ENCODE measurements around the gene PABPC1L. TPM values are rescaled to one million over a fixed set of nuclear protein-coding genes. Genes with fewer than 3 reads are reported as not detected.

The PABPC1L gene
- total RNA-seq, result 4.8 and 5.5 TPM in 2 replicates

DNA sequence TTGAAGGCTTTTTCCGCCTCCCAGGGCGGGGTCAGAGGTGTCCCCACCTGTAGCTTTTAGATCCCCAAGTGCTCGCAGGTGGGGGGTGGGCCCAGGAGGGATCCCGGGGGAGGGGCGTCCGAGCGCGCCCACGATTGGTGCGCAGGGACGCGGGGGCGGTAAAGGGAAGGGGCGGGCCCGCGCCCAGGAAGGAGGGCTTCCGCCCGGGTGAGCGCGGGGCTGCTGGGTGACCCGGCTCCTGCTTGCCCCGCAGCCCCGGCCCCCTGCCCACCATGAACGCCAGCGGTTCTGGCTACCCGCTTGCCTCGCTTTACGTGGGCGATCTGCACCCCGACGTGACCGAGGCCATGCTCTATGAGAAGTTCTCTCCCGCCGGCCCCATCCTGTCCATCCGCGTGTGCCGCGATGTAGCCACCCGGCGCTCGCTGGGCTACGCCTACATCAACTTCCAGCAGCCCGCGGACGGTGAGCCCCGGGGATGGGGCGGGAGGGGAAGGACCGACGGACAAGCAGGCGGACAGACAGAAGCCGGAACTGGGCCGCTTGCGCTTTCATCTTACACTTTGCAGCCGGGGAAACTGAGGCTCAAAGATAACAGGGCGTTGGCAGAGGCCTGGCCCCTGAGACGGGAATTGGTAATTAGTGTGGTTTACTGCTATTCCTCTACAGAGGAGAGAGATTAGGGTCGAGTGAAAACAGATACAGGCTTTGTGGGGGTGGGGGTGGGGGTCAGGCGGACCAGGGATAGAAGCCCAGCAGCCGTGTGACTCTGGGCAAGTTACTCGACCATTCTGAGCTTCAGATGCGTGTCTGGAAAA lies at the start of gene PABPC1L:
TSS of gene PABPC1L (plus strand) at position 189 of the 818 bp plus-strand sequence. CDS start at position 273, 84 bp downstream.

GRCh38 chr20:44885392-44886265 lies 24.2 kb upstream of the PABPC1L start, which contains the start of gene YWHAB:
Gene YWHAB (plus strand): TSS chr20:44885705. CDS start chr20:44901534, 15,829 bp downstream.

GRCh38 chr20:44960103-44960852 lies 50.4 kb downstream of the PABPC1L start, which contains the start of gene TOMM34:
Gene TOMM34 (minus strand): TSS chr20:44960397. CDS start chr20:44960333, 64 bp downstream.

GRCh38 chr20:44966030-44966961 lies 56.4 kb downstream of the PABPC1L start, which contains the start of gene STK4:
Gene STK4 (plus strand): TSS chr20:44966512. CDS start chr20:44966569, 57 bp downstream.

Other genes with a start within 250 kb of the PABPC1L start
- gene CCN5, start 194.7 kb upstream of the PABPC1L start, total RNA-seq, result 1.1 and 5.0 TPM in 2 replicates
- 0.28 and 0.83 TPM in 2 replicates for gene KCNK15, start 164.2 kb upstream of the PABPC1L start, total RNA-seq
- under 0.01 TPM in 1 of 2 replicates, not detected in the other for gene RIMS4, start 99.5 kb upstream of the PABPC1L start, total RNA-seq
- 58.6 and 73.9 TPM in 2 replicates for gene YWHAB, start 24.4 kb upstream of the PABPC1L start, total RNA-seq
- 11.7 and 14.3 TPM in 2 replicates for gene TOMM34, start 50.3 kb downstream of the PABPC1L start, total RNA-seq
- 16.6 and 24.7 TPM in 2 replicates for gene STK4, start 56.5 kb downstream of the PABPC1L start, total RNA-seq
- gene KCNS1, start 191.1 kb downstream of the PABPC1L start, total RNA-seq, result 0.14 and 0.65 TPM in 2 replicates
- not detected in 2 replicates for gene WFDC5, start 205.1 kb downstream of the PABPC1L start, total RNA-seq
- not detected in 2 replicates for gene WFDC12, start 214.4 kb downstream of the PABPC1L start, total RNA-seq